Gastrocnemius medialis (tissue), 4 donors: ENCODE measurements around the gene FAM110D. TPM values are rescaled to one million over a fixed set of nuclear protein-coding genes. Genes with fewer than 3 reads are reported as not detected.

Experiments
- ATAC-seq, 2 donors: fragments of 150-250 bp; one replicate each; pipeline ENCODE4 v1.9.1; 2016
- DNase-seq, 2 donors: peaks; one replicate each; pipeline ENCODE4 v3.0.0-alpha.2; 2019
- H3K27ac ChIP-seq, 4 donors: fragments of 200-600 bp; sonication (generic); 1 replicate in 1 of 4; 2 replicates in 3 of 4; pipeline ENCODE4 v1.5.1; 2016 to 2018; ENCODE audit warnings: mild to moderate bottlenecking in 2 of 4, moderate library complexity in 1 of 4
- H3K27me3 ChIP-seq, 3 donors: fragments of 200-600 bp; sonication (generic) in 2 of 3; 1 replicate in 1 of 3; 2 replicates in 2 of 3; pipeline versions ENCODE4 v1.5.1 to v1.6.0; 2016 to 2019; ENCODE audit warnings: mild to moderate bottlenecking in 1 of 3, moderate library complexity in 1 of 3
- H3K36me3 ChIP-seq, 2 donors: fragments of 200-600 bp; sonication (generic) in 1 of 2; one replicate each; pipeline ENCODE4 v1.5.1; 2017 to 2018
- H3K4me1 ChIP-seq, 2 donors: fragments of 200-600 bp; sonication (generic) in 1 of 2; one replicate each; pipeline ENCODE4 v1.5.1; 2016 to 2017; ENCODE audit warnings: mild to moderate bottlenecking in 2 of 2
- H3K4me3 ChIP-seq, 4 donors: fragments of 200-600 bp; sonication (generic) in 3 of 4; 1 replicate in 1 of 4; 2 replicates in 3 of 4; pipeline ENCODE4 v1.5.1; 2016 to 2019; ENCODE audit warnings: mild to moderate bottlenecking in 2 of 4
- H3K9me3 ChIP-seq, 3 donors: fragments of 200-600 bp; sonication (generic) in 2 of 3; 1 replicate in 1 of 3; 2 replicates in 2 of 3; pipeline ENCODE4 v1.5.1; 2016 to 2019
- POLR2A ChIP-seq, 2 donors: fragments of 450-650 bp; IDR thresholded peaks; one replicate each; pipeline ENCODE4 v1.6.1; 2017; ENCODE audit warnings: antibody characterized with exemption in 2 of 2, mild to moderate bottlenecking in 2 of 2, moderate library complexity in 2 of 2
- in situ Hi-C, 4 donors: fragments of 200-750 bp; cut with MboI; loops; one replicate each; pipeline versions ENCODE4 v1.15.0 to v1.8.0; 2017; ENCODE audit warnings: low sequenced_read_pairs in 4 of 4
- intact Hi-C: fragments of 100-400 bp; cut with DNase I; formaldehyde crosslinking; loops from one replicate; pipeline ENCODE4 v1.15.1; 2023; ENCODE audit warnings: low total_unique reads
- total RNA-seq, 4 donors: library from RNA; depleted of rRNA; stranded (reverse); fragments of >200 nt; gene quantifications; one replicate each; pipeline versions ENCODE4 v1.1.0 to v1.2.3, GENCODE V29; 2016
- TF ChIP-seq, protein P1 (sequence below), 5 experiments: fragments of 450-650 bp in 3 of 5; fragments of 200-600 bp in 2 of 5; sonication (generic) in 2 of 5; IDR thresholded peaks in 4 of 5; conservative IDR thresholded peaks in 1 of 5; 1 replicate in 4 of 5; 2 replicates in 1 of 5; pipeline ENCODE4 v1.5.1; 2016 to 2019; ENCODE audit warnings: antibody characterized with exemption in 5 of 5, mild to moderate bottlenecking in 3 of 5, moderate library complexity in 3 of 5

FAM110D gene
- total RNA-seq, 4 donors from 2014 or later: 3.1 to 5.2 (median 4.2) TPM

DNA sequence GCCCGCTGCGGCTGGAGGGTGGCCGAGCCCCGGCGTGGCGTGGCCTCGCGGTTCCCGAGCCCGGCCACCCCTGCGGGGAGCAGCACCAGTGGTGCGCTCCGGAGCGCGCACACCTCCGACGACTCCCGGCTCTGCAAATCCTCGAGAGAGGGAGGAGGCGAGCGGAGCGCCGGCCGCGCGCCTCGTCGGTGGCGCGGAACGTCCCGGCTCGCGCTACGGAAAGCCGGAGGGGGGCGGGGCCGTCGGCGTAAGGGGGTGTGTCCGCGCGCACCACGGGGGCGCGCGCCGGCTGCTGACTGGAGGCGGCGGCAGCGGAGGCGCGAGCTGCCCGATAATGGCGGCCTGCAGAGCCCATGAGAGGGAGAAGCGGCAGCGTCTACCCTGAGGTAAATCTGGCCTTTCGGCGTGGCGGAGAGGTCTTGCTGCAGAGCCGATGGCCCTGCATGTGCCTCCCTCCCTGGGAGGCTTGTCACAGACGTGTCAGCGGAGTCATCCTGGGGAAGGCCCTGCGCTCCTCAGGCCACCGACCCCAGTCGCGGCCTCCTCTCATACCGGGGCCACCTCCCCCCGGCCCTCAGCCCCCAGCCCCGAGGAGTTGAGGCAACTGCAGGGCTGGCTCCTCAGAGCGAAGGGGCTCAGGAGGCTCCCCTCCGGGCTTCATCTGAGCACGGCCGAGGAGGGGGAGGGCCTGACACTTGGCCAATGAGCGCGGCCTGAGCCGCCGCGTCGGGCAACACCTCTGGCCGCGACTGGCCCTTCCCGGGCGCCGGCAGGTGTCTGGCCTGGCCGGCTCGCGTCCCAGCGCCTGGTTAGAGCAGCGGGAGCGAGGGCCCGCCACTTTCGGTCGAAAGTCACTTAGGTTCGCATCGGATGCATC, 47.1 kb upstream of the FAM110D start, which contains the start of gene PDIK1L:
TSS of gene PDIK1L (plus strand) at position 295 of the 877 bp plus-strand sequence. CDS start 2,485 bp downstream, outside the sequence.
- Histone ChIP-seq H3K27ac (peak within 1 kb of the TSS; percentile 96 to 98 (median 97)), H3K9me3 (no peaks in the 10 kb centered on the region), H3K4me1 (peaks cover 42 to 49% of the 10 kb centered on the region in 2 donors), H3K27me3 (no peaks in the 10 kb centered on the region), H3K36me3 (no peaks in the 10 kb centered on the region), H3K4me3 (peak within 1 kb of the TSS; percentile 89 to 96 (median 96))
- intact Hi-C loops (loop anchor here (2.0 to 5.0 kb wide), 4 partner anchors 13 to 126 kb away; no protein-coding TSS in a partner anchor), in situ Hi-C loops (no loop called here)
- ATAC-seq: peak; percentile 73 to 76
- DNase-seq: peak; percentile 85 to 93
- peak; percentile 81 to 85 for TF ChIP-seq POLR2A (IDR thresholded peaks at IDR 0.05)
- TF ChIP-seq, protein P1, sequence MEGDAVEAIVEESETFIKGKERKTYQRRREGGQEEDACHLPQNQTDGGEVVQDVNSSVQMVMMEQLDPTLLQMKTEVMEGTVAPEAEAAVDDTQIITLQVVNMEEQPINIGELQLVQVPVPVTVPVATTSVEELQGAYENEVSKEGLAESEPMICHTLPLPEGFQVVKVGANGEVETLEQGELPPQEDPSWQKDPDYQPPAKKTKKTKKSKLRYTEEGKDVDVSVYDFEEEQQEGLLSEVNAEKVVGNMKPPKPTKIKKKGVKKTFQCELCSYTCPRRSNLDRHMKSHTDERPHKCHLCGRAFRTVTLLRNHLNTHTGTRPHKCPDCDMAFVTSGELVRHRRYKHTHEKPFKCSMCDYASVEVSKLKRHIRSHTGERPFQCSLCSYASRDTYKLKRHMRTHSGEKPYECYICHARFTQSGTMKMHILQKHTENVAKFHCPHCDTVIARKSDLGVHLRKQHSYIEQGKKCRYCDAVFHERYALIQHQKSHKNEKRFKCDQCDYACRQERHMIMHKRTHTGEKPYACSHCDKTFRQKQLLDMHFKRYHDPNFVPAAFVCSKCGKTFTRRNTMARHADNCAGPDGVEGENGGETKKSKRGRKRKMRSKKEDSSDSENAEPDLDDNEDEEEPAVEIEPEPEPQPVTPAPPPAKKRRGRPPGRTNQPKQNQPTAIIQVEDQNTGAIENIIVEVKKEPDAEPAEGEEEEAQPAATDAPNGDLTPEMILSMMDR (IDR thresholded peaks at IDR 0.05 in 4 of 5, conservative IDR thresholded peaks at IDR 0.05 in 1 of 5): peak in 1 of 5 experiments; percentile 24

DNA sequence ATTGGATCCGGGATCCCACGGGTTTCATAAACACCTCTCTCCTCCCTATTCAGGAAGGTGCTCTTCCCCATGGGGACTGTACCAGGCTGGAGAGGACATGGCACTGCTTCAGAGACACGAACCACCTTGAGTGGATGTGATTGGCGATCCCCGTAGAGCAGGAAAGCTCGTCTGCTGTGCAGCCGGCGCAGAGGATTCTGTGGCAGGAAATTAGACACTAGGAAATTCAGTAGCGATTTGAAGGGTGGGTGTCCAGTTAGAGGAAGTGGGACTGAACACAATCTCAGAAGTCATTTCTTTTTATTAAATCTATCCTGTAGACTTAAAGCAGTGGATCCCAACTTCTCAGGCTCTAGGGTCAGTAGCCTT, 46.5 kb upstream of the FAM110D start:
- DNase-seq (no peak), ATAC-seq (peak; percentile 20 to 21)
- Histone ChIP-seq H3K9me3 (no peaks in the 10 kb centered on the region), H3K36me3 (no peaks in the 10 kb centered on the region), H3K4me1 (peaks cover 43 to 49% of the 10 kb centered on the region in 2 donors), H3K27ac (peak overlapping the region; percentile 96 to 98 (median 97)), H3K4me3 (peak overlapping the region; percentile 89 to 96 (median 96)), H3K27me3 (no peaks in the 10 kb centered on the region)
- no peak for TF ChIP-seq POLR2A (IDR thresholded peaks at IDR 0.05)
- TF ChIP-seq, protein P1 (IDR thresholded peaks at IDR 0.05 in 4 of 5, conservative IDR thresholded peaks at IDR 0.05 in 1 of 5): no peak
- intact Hi-C loops: loop anchor here (5.0 kb wide), 2 partner anchors 75 to 125 kb away; no protein-coding TSS in a partner anchor
- in situ Hi-C loops: no loop called here

DNA sequence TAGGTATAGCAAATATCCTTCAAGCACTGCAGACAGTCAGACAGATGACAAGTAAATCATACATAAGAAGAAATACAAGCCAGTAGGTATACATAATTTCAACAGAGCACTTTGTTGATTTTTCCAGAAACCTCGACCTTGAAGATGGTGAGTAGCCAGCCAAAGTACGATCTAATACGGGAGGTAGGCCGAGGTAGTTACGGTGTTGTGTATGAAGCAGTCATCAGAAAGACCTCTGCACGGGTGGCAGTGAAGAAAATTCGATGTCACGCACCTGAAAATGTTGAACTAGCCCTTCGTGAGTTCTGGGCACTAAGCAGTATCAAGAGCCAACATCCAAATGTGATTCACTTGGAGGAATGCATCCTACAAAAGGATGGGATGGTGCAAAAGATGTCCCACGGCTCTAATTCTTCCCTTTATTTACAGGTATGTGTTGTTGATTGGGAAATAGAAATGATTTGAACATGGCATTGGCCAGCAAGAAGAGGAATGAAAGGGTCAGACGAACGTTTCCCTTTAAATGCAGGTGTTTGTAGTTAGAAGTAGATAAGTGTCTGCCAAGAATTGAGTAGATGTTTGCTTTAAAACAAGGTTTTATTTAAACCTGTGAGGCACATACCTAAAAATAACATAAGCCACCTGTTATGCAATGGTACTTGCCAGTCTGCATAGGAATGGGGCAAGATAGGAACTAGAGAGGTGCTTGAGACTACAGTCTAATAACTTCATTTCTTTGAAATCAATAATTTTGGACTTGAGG, 44.5 kb upstream of the FAM110D start:
- TF ChIP-seq POLR2A (IDR thresholded peaks at IDR 0.05): peak in 1 of 2 donors; percentile 44
- TF ChIP-seq, protein P1 (IDR thresholded peaks at IDR 0.05 in 4 of 5, conservative IDR thresholded peaks at IDR 0.05 in 1 of 5): no peak
- in situ Hi-C loops: no loop called here
- Histone ChIP-seq H3K4me3 (peak overlapping the region; percentile 16 to 38 (median 27)), H3K36me3 (peaks cover 0 to 14% of the 10 kb centered on the region in 2 donors), H3K27ac (peak overlapping the region; percentile 96 to 98 (median 97)), H3K9me3 (no peaks in the 10 kb centered on the region), H3K27me3 (no peaks in the 10 kb centered on the region), H3K4me1 (peaks cover 43 to 52% of the 10 kb centered on the region in 2 donors)
- intact Hi-C loops: loop anchor here (5.0 kb wide), 2 partner anchors 77 to 123 kb away; no protein-coding TSS in a partner anchor
- no peak for DNase-seq
- peak; percentile 55 to 60 for ATAC-seq

DNA sequence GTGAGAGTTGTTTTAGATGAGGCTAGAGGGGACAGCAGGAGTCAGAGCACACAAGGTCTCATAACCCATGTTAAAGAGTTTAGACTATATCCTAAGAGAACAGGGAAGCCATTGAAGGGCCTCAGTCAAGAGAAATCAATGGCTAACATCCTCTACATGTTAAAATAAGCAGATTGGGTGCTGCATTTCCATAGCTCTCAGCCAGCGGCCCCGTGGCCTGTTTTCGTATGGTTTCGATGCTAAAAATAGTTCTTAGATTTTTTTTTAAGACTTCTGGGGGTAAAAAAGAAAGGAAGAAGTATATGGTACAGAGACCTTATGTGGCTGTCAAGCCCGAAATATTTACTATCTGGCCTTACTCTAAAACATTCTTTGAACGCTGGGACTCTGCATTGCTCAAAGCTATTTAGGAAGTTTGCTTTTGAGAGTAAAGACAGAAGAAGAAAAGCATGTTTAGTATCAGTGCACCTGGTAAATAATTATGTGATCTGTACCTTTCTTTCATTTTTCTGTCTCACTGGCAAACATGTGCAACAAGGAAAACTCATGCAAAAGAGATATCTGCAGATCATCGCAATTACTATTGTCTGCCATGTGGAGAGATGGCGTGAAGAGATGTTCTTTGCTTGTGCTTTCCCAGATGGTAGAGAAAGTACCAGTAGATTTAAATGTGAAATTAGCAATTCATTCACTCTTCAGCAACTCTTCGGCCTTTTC, 38.8 kb upstream of the FAM110D start:
- TF ChIP-seq, protein P1 (IDR thresholded peaks at IDR 0.05 in 4 of 5, conservative IDR thresholded peaks at IDR 0.05 in 1 of 5): no peak
- no peak for TF ChIP-seq POLR2A (IDR thresholded peaks at IDR 0.05)
- Histone ChIP-seq H3K4me3 (no peak overlapping the region), H3K36me3 (peaks cover 0 to 16% of the 10 kb centered on the region in 2 donors), H3K27me3 (no peaks in the 10 kb centered on the region), H3K4me1 (peaks cover 52 to 61% of the 10 kb centered on the region in 2 donors), H3K9me3 (no peaks in the 10 kb centered on the region), H3K27ac (peak overlapping the region; percentile 78 to 89 (median 84))
- in situ Hi-C loops: no loop called here
- intact Hi-C loops: no loop called here
- ATAC-seq (no peak), DNase-seq (no peak)
